Trophoblast cell (in vitro differentiated cells and primary cell): ENCODE results near the gene YTHDF2.

Source experiments
- DNase-seq, 2 donors: peaks; one replicate each; pipeline ENCODE4 v3.0.0-alpha.2; 2016
- H2AFZ ChIP-seq: 2 replicates; pipeline ENCODE4 v1.6.1; 2013; ENCODE audit warnings: low read length, moderate library complexity, mild to moderate bottlenecking; ENCODE audit not compliant: insufficient read depth, poor library complexity
- H2AK5ac ChIP-seq: 2 replicates; pipeline ENCODE4 v1.6.1; 2013; ENCODE audit warnings: mild to moderate bottlenecking, low read length
- H2BK120ac ChIP-seq: 2 replicates; pipeline ENCODE4 v1.6.1; 2013; ENCODE audit warnings: low read length, mild to moderate bottlenecking, moderate library complexity; ENCODE audit not compliant: insufficient read depth, poor library complexity
- H2BK12ac ChIP-seq: 2 replicates; pipeline ENCODE4 v1.6.1; 2013; ENCODE audit warnings: mild to moderate bottlenecking, low read length, moderate library complexity
- H2BK5ac ChIP-seq: 2 replicates; pipeline ENCODE4 v1.6.1; 2013; ENCODE audit warnings: low read length, low read depth, moderate library complexity, mild to moderate bottlenecking; ENCODE audit not compliant: poor library complexity
- H3K14ac ChIP-seq: 2 replicates; pipeline ENCODE4 v1.6.1; 2013; ENCODE audit warnings: mild to moderate bottlenecking, low read length
- H3K18ac ChIP-seq: 2 replicates; pipeline ENCODE4 v1.6.1; 2013; ENCODE audit warnings: mild to moderate bottlenecking, low read length
- H3K23ac ChIP-seq: 2 replicates; pipeline ENCODE4 v1.6.1; 2013; ENCODE audit warnings: low read length
- H3K27ac ChIP-seq: 2 replicates; pipeline ENCODE4 v1.5.1; 2013; ENCODE audit warnings: low read depth, mild to moderate bottlenecking, inconsistent platforms, low read length, moderate library complexity
- H3K27me3 ChIP-seq: 2 replicates; pipeline ENCODE4 v1.6.1; 2013; ENCODE audit warnings: inconsistent platforms, mild to moderate bottlenecking, low read length, moderate library complexity; ENCODE audit not compliant: insufficient read depth
- H3K36me3 ChIP-seq, 2 experiments: 1 replicate in 1 of 2; 2 replicates in 1 of 2; pipeline ENCODE4 v1.6.1; 2013; ENCODE audit warnings: low read length in 2 of 2, mild to moderate bottlenecking in 2 of 2, moderate library complexity in 1 of 2; ENCODE audit not compliant: insufficient read depth in 2 of 2, control insufficient read depth in 1 of 2
- H3K4ac ChIP-seq: 2 replicates; pipeline ENCODE4 v1.6.1; 2013; ENCODE audit warnings: low read depth, mild to moderate bottlenecking, low read length, moderate library complexity
- H3K4me1 ChIP-seq, 2 experiments: 1 replicate in 1 of 2; 2 replicates in 1 of 2; pipeline ENCODE4 v1.6.1; 2013; ENCODE audit warnings: low read length in 2 of 2, mild to moderate bottlenecking in 2 of 2, moderate library complexity in 1 of 2; ENCODE audit not compliant: insufficient read depth in 2 of 2, control insufficient read depth in 1 of 2
- H3K4me2 ChIP-seq: 2 replicates; pipeline ENCODE4 v1.6.1; 2013; ENCODE audit warnings: inconsistent platforms, mild to moderate bottlenecking, low read length, moderate library complexity
- H3K4me3 ChIP-seq: 2 replicates; pipeline ENCODE4 v1.5.1; 2013; ENCODE audit warnings: mild to moderate bottlenecking, low read depth, low read length, inconsistent platforms
- H3K79me1 ChIP-seq: one replicate; pipeline ENCODE4 v1.6.1; 2013; ENCODE audit warnings: low read length
- H3K79me2 ChIP-seq: 2 replicates; pipeline ENCODE4 v1.6.1; 2013; ENCODE audit warnings: low read length, mild to moderate bottlenecking; ENCODE audit not compliant: control insufficient read depth, insufficient read depth, poor library complexity
- H3K9ac ChIP-seq: 2 replicates; pipeline ENCODE4 v1.6.1; 2013; ENCODE audit warnings: mild to moderate bottlenecking, low read length
- H3K9me3 ChIP-seq: 2 replicates; pipeline ENCODE4 v1.6.1; 2013; ENCODE audit warnings: low read depth, mild to moderate bottlenecking, control low read depth, inconsistent platforms, low read length; ENCODE audit not compliant: insufficient read depth
- H4K12ac ChIP-seq: 2 replicates; pipeline ENCODE4 v1.6.1; 2013; ENCODE audit warnings: low read depth, mild to moderate bottlenecking, low read length, moderate library complexity
- H4K8ac ChIP-seq: 2 replicates; pipeline ENCODE4 v1.6.1; 2013; ENCODE audit warnings: low read depth, mild to moderate bottlenecking, low read length, moderate library complexity
- H4K91ac ChIP-seq: one replicate; pipeline ENCODE4 v1.6.1; 2013; ENCODE audit warnings: low read depth, mild to moderate bottlenecking, low read length, moderate library complexity
- WGBS: extraction: QIAGEN DNeasy Blood & Tissue Kit; methylation state at CpG from one replicate; pipeline ENCODE4 v1.1.7; 2013; ENCODE audit warnings: missing lambda C conversion rate; ENCODE audit not compliant: insufficient read length, insufficient coverage; ENCODE audit errors: extremely low coverage; 5-methylcytosine and 5-hydroxymethylcytosine counted together

The YTHDF2 gene

GRCh38 chr1:28803662-28804061 lies 66.9 kb downstream of the YTHDF2 start:
- Histone ChIP-seq H3K36me3 (no peaks in the 10 kb centered on the region), H4K12ac (no peak overlapping the region), H3K9ac (no peak overlapping the region), H3K18ac (no peak overlapping the region), H2AFZ (no peak overlapping the region), H3K4me3 (no peak overlapping the region), H2AK5ac (no peak overlapping the region), H3K4ac (no peak overlapping the region), H2BK120ac (no peak overlapping the region), H4K8ac (no peak overlapping the region), H2BK12ac (no peak overlapping the region), H3K27me3 (no peaks in the 10 kb centered on the region), H3K27ac (no peak overlapping the region), H3K4me2 (no peak overlapping the region), H3K4me1 (peaks cover 10 to 14% of the 10 kb centered on the region in 2 experiments), H3K9me3 (peaks cover 2% of the 10 kb centered on the region), H3K14ac (no peak overlapping the region), H3K23ac (no peak overlapping the region), H3K79me2 (no peaks in the 10 kb centered on the region), H4K91ac (no peak overlapping the region), H2BK5ac (no peak overlapping the region), H3K79me1 (no peaks in the 10 kb centered on the region)
- DNase-seq: no peak
- no CpG with 5 or more reads among the region's 3 CpGs for WGBS

- Histone ChIP-seq H4K12ac (no peak overlapping the region), H3K4ac (no peak overlapping the region), H3K14ac (no peak overlapping the region), H2AK5ac (no peak overlapping the region), H3K4me2 (no peak overlapping the region), H3K9ac (no peak overlapping the region), H4K8ac (no peak overlapping the region), H2BK12ac (no peak overlapping the region), H2BK5ac (no peak overlapping the region), H2BK120ac (no peak overlapping the region), H3K27me3 (no peaks in the 10 kb centered on the region), H3K79me2 (no peaks in the 10 kb centered on the region), H3K23ac (no peak overlapping the region), H2AFZ (no peak overlapping the region), H3K9me3 (peaks cover 2% of the 10 kb centered on the region), H3K18ac (no peak overlapping the region), H3K27ac (no peak overlapping the region), H3K4me3 (no peak overlapping the region), H3K4me1 (peaks cover 10 to 14% of the 10 kb centered on the region in 2 experiments), H3K36me3 (no peaks in the 10 kb centered on the region), H4K91ac (no peak overlapping the region), H3K79me1 (no peaks in the 10 kb centered on the region)
- no peak for DNase-seq
- WGBS: no CpG with 5 or more reads among the region's 3 CpGs
These were observed 67.3 kb downstream of the YTHDF2 start for GRCh38 chr1:28804071-28804470.

- Histone ChIP-seq H2BK120ac (no peak overlapping the region), H2BK5ac (no peak overlapping the region), H3K79me2 (no peaks in the 10 kb centered on the region), H4K8ac (no peak overlapping the region), H3K9me3 (peaks cover 2% of the 10 kb centered on the region), H3K27me3 (no peaks in the 10 kb centered on the region), H3K4me1 (peaks cover 2 to 7% of the 10 kb centered on the region in 2 experiments), H2BK12ac (no peak overlapping the region), H3K4me3 (no peak overlapping the region), H3K23ac (no peak overlapping the region), H4K91ac (no peak overlapping the region), H3K4ac (no peak overlapping the region), H2AFZ (no peak overlapping the region), H3K4me2 (no peak overlapping the region), H4K12ac (no peak overlapping the region), H3K14ac (no peak overlapping the region), H2AK5ac (no peak overlapping the region), H3K79me1 (peaks cover under 1% of the 10 kb centered on the region), H3K36me3 (no peaks in the 10 kb centered on the region), H3K27ac (no peak overlapping the region), H3K18ac (no peak overlapping the region), H3K9ac (no peak overlapping the region)
- DNase-seq: no peak
- no CpG with 5 or more reads among the region's 4 CpGs for WGBS
These were observed 70.3 kb downstream of the YTHDF2 start for GRCh38 chr1:28807046-28807445.

- Histone ChIP-seq H3K14ac (no peak overlapping the region), H2AFZ (no peak overlapping the region), H3K4me2 (no peak overlapping the region), H2BK120ac (no peak overlapping the region), H3K4me3 (no peak overlapping the region), H4K12ac (no peak overlapping the region), H2AK5ac (no peak overlapping the region), H3K27ac (no peak overlapping the region), H3K23ac (no peak overlapping the region), H3K9me3 (peaks cover 2% of the 10 kb centered on the region), H2BK12ac (no peak overlapping the region), H3K27me3 (no peaks in the 10 kb centered on the region), H4K91ac (no peak overlapping the region), H3K4ac (no peak overlapping the region), H3K9ac (no peak overlapping the region), H2BK5ac (no peak overlapping the region), H3K36me3 (no peaks in the 10 kb centered on the region), H3K4me1 (peaks cover 11 to 13% of the 10 kb centered on the region in 2 experiments), H3K18ac (no peak overlapping the region), H3K79me1 (peaks cover 10% of the 10 kb centered on the region), H4K8ac (no peak overlapping the region), H3K79me2 (no peaks in the 10 kb centered on the region)
- no CpG with 5 or more reads among the region's 4 CpGs for WGBS
- DNase-seq: no peak
These were observed 71.2 kb downstream of the YTHDF2 start for GRCh38 chr1:28807986-28808385.
